EL (cell line): ENCODE data around the gene OR2AE1.

Source experiments
- DNase-seq: peaks from one replicate; pipeline ENCODE4 v3.0.0-alpha.2; 2016

The OR2AE1 gene

DNA sequence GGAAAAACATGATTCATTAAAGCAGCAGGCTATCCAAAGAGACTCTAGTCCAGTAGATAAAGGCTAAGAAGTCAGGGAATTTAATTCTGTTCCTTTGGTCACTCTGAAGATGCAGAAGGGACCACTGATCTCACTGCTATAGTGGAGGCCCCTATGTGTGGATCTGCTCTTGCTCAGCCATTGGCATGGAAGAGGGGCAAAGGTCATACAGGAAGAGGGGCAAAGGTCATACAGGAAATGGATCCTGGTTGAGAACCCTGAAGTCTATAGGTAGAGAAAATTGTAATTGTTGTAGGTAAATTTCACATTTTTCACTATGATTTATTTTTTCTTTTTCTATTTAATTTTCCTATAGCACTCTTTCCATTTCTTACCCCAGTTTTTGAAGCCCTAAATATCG lies 21.6 kb downstream of the OR2AE1 start:
- DNase-seq = no peak

DNA sequence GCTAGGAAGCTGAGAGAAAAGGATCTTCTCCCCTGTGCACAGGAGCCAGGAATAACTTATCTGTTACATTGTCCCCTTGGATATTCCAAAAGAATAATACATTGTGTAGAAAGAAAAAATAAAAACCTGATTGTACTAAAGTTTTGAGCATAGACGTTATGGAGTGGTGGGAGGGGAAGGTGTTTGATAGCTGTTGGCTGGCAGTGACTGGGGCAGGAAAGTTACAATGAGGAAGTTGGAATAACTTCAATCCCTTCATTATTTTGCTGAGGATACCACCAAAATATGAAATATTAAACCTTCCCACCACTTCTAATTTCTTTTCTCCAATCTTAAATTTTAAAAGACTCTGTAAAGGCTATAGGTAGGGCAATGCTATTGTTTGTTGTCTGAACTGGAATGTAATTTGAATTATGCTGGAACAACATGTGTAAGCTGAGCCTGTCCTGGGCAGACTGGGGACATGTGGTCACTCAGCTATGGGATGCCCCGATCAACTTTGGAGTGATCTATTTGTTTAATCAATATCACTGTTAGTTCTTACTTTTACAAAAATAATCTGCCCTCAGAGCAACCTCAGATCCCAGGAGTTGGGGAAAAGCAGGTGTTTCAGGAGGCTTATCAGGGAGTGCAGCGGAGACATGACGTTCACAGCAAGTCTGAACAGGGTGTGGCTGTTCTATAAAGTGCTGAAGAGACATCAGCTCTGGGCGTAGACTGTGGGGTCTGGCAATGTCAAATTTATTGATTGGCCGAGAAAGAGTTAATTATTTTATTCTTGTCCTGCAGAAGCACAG lies 28.2 kb downstream of the OR2AE1 start:
- DNase-seq = no peak

DNA sequence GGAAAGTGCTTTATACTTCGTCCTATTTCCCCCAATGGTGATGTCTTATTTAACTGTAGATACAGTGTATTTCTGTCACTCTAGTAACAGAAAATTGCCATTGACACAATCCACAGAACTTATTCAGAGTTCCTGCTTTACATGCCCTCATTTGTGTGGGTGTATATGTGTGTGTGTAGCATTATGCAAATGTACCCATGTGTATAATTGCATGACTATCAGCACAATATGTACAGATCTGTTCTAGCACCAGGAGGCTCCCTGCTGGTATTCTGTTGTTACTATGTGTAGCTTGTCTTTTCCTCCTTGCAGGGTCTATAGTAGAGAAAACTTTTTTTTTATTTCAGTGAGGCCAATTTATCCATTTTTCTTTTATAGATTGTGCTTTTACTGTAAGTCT lies 32.5 kb downstream of the OR2AE1 start:
- DNase-seq = no peak

DNA sequence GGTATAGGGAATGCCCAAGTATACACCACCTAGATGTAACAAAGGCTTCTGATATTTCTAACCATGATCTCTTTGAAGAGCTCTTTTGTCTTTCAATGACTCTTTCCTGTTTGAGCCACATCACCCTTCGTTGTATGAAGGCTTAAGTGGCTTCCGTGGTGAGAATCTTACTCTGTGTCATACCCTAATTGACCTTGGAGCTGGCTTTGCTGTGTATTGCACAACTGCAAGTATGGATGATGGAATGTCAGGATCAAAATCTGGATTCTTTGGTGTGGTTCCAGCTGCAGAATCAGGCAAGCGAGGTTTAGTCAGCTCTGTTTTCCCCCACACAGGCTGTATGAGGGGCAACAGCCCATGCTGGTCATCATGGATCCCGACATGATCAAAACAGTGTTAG lies 33.0 kb downstream of the OR2AE1 start:
- peak; percentile 4 for DNase-seq

DNA sequence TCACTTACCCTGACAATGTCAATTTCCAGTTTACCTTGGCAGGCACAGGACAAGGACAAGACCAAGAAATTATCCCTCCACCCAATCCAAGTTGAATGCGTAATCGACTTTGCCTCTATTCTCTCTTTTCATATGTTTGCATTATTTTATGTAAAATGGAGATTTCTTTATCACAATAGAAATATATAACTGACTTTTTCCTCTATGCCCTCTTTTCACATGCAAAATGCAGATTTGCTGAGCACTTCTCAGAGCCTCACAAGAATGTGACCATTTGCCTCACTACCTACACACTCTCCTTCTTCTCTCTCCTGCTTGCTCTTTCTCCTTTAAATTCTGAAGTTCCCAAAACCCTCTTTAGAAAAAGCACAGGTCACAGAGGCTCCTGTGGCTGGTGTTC lies 33.9 kb downstream of the OR2AE1 start:
- DNase-seq = no peak

DNA sequence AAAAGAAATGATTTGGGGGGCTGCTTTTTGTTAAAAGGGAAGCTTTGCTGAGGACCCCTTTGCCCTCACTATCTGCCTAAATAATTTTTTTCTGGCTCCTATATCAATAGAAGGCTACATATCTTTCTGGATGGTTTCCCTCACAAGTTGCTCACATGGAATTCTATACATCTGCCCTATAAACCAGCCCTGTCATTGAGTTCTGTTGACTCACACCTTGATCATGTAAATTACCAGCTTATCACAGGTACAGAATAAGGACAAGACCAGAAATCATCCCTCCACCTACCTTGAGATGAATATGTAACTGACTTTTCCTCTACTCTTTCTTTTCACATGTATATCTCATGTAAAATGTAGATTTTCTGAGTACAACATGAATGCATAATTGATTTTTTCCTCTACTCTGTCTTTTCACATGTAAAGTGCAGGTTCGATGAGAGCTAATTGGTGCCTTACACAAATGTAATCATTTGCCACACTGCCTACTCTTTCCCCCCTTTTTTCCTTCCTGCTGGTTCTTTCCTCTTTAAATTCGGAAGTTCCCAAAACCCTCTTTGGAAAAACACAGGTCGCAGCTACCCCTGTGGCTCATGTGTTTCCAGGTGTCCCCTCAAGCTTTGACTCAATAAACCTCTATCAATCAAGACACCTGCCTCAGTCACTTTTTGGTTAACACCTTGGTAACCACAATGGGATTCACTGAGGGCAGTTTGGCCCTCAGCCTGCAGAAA lies 36.5 kb downstream of the OR2AE1 start:
- DNase-seq = no peak

DNA sequence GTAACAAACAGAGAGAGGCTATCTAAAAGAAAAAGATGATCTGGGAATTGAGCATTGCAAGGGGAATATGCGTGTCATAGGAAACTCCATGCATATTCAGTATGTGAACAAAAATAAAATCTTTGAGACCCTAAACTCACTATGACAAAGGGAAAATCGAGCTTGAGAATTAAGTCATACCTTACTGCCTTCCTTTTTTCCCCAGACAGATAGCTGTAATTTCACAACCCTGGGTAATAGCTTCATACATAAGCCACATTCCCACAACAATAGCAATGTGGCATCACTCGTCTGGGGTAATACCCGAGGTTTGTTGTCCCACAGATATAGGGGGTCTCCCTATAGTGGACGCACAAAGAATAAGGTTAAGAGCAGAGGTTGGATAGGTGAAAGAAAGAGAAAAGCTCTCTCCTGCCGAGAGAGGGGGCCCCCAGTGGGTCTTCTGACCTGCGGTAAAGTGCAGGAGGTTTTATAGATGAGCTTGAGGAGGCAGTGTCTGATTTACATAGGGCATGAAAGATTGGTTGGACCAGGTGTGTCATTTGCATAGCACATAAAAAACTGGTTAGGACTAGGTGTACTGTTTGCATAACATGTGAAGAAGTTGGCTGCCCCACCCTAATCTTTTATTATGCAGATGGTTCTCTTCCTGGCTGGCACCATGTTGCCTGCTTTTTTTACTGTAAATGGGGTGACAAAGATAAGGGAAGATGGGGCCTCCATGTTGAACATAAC lies 37.4 kb downstream of the OR2AE1 start:
- no peak for DNase-seq

DNA sequence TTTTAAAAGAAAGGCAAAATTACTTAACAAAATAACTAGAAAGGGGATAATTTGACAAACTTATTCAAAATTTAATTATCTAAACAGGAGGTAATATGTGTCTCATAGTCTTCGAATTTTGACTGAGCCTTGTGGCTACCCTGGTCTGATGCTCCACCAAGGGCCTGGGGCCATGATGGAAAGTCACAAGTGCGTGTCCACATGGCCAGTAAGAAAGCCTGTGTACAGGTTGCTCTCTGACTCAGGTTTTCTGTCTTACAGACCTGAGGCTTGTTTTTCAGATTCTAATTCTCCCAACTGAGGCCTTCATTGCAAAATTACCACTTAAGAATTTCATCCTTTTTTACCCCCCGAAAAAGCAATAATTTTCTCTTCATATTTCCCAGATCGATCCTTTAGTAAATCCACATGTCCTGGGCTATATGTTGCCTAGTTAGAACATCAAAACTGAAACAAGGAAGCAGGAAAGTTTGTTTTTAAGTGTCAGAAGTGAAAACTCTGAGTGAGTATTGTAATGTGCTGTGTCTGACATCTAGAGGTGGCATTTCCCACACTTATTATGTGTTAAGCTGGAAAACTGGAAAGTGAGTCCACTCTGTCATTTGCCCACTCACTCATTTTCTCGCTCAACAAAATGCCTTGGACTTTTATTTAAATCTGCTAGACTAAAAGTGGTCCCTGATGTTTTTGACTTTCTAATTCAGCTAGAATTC lies 39.0 kb downstream of the OR2AE1 start:
- DNase-seq = no peak

DNA sequence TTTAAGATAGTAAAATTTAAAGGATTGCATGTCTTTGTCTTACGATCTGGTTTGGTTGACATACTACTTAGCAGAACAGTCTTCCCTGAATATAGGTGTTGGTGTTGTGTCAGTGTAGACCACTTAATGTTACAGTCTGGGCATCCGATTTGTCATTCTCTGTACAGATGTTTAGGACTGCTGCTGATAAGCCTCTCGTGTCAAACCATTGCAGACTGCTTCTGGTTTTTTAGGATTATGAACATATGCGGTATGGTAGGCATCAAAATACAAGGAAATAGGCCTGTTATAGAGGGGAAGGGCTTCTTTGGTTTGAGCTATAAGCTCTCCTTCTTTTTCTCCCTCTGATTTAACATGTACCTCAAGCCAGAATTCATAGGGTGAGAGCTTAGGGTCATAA lies 41.6 kb downstream of the OR2AE1 start:
- DNase-seq = no peak

DNA sequence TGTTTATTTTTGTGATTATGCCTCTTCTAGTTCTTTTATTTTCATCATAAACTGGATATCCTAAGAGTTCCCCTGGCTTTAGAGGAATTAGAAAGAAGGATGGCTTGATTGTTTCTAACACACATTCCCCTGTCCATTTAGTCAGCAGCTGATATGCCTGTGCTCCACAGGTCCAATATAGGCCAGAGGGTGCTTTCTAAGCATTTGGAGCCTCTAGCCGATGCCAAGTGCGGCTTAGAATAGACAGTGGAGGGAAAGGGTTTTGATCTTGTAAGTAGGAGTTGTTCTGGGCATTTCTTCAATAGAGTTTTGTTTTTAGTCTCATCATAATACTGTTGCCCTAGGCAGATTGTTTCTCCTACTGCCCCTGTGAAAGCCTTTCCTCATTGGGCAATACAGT lies 42.5 kb downstream of the OR2AE1 start:
- DNase-seq = no peak

DNA sequence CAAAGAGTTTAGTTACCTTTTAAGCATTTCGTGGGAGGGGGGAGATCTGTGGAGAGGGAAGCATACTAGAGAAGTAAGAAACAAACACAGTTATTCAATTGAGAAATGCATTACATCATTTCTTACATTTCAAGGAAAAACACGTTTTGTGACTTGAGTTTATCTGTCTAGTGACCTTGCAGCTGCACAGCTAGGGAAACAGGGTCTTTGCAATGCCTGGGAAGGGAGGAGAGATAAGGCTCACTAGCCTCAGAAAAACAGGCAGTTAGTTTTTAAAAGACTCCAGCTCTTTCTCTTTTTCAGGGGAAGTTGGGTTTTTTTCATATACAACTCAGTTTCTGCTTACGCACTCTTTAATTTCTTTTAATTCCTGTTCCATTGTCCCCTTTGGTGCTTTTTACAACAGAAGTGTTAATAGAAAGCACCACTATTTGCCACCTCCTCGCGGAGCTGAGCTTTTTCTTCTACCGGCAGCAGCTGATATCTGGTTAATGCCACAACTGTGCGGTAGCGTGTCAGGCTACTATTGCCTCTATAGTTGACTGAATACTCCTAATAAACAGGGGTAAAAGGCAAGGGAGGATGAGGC lies 43.5 kb downstream of the OR2AE1 start:
- no peak for DNase-seq

DNA sequence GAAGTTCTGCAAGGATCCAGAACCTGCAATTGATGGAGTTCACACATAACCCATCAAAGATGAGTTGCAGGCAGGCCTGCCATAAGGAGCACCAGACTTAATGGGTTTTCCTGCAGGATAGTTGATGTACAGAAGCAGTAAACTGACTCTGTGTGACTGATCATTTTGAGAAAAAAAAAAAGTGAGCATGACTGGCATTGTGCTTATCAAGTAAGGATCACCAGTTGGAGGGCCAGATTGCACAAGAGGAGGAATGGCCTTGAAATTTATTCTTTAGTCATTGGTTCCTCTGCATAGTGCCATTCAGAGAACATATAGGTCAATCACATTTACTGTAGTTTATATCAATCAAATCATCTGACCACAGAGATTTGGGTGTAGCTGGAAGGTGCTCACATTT lies 45.2 kb downstream of the OR2AE1 start:
- DNase-seq = no peak

DNA sequence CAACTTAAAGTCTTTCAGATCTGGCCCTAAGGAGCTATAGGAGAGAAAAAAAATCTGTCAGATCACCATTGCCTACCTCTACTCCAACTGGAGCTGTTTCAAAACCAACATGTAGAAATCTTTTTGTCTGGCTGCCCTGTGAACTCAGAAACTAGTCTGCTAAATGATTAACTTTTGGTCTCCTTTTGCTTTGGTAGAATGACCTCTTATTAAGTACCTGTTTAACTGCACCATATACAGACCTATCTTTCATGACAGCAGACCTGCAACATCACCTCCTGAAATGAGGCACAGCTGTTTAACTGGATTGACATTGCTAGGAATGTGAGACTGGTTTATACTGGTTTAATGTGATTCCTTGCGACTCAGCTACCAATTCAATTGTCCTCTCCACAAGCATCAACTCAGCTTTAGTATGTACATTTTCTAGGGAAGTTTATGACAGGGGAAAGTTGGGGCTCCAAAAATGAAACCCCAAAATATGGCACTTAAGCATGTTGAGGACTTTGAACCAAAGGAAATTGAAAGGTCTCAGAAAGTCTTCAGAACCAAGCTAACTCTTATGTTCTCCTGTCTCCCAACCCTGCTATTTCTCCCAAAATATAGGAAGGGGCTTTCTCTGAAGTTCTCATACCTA lies 47.2 kb downstream of the OR2AE1 start:
- DNase-seq = no peak

DNA sequence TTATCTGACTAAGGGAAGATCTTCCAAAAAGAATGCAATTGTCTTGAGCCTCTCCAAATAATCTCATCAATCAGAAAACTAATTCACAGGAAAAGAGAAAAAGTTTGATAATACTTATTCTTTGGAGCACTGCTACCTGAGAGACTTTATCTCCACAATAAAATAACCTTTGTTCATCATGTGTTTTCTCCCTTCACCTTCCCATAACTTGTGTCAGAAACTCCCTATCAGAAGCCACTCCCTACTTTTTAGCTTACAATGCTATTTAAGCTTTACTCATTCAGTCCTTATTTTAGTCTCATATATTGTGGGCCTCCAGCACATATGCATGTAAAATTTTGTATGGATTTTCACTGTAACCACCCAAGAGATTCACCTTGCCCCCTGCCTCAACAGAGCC lies 48.0 kb downstream of the OR2AE1 start:
- no peak for DNase-seq

DNA sequence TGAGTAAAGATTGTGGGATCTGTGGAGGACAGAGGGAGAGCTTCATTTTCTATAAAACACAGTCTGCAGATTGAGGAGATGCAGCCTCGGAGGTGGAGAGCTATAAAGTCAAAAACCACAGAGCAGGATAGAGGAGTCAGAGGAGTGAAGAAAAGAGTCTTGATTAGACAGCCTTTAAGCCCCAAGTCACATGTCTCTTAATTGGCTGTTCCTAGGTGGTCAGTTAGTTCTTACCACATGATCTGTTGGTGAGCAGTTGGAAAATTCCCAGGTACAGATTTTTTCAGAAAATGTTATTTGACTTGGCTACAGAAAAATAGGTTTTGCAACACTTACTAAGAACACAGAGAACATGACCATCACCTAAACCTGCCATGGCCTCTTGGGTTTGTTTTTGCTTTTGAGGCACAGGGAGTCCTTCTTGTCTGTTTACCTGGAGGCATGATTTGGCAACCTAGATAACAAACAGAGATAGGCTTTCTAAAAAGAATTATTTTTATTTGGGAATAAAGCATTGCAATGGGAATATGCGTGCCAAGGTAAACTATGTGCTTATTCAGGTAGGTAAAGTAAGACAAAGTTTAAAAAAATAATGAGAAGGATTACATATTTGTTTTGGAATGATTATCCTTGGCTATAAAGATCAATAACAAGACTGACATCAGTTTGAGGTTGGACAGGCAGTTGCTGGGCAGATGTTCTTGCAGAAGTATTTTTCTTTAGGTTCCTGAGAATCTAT lies 49.6 kb downstream of the OR2AE1 start:
- DNase-seq = no peak
